Ovary (tissue), 9 donors: ENCODE data around the gene RUFY3. TPM values are rescaled to one million over a fixed set of nuclear protein-coding genes. Genes with fewer than 3 reads are reported as not detected.
"Not testable (repeated sequence)": the region's sequence is repeated elsewhere in the genome, so short reads cannot be mapped to it uniquely, and the experiment has no call there.

Experiments
- DNase-seq, 5 donors: peaks; one replicate each; pipeline ENCODE4 v3.0.0-alpha.2; 2019 to 2020
- H3K27ac ChIP-seq, 2 donors: fragments of 200-600 bp; one replicate each; pipeline versions ENCODE4 v1.5.1 to v1.8.0; 2019 to 2022
- H3K27me3 ChIP-seq: fragments of 200-600 bp; one replicate; pipeline ENCODE4 v1.8.0; 2022
- H3K36me3 ChIP-seq: fragments of 200-600 bp; sonication (generic); one replicate; pipeline ENCODE4 v1.5.1; 2019
- H3K4me1 ChIP-seq: one replicate; pipeline ENCODE4 v1.8.1; 2013; ENCODE audit warnings: mild to moderate bottlenecking, moderate library complexity; ENCODE audit not compliant: insufficient read depth
- H3K4me3 ChIP-seq: fragments of 200-600 bp; sonication (generic); one replicate; pipeline ENCODE4 v1.5.1; 2017
- H3K9me3 ChIP-seq, 2 donors: fragments of 200-600 bp in 1 of 2; sonication (generic) in 1 of 2; one replicate each; pipeline versions ENCODE4 v1.5.1 to v1.8.1; 2013 to 2019; ENCODE audit warnings: mild to moderate bottlenecking in 1 of 2, moderate library complexity in 1 of 2
- EP300 ChIP-seq: sonication (generic); formaldehyde crosslinking; IDR thresholded peaks from one replicate; pipeline ENCODE4 v1.6.1; 2017; ENCODE audit warnings: antibody characterized with exemption
- POLR2A ChIP-seq: fragments of 450-650 bp; IDR thresholded peaks from one replicate; pipeline ENCODE4 v1.6.1; 2017; ENCODE audit warnings: antibody characterized with exemption, mild to moderate bottlenecking, moderate library complexity
- WGBS, 3 donors: extraction: QIAGEN DNeasy Blood & Tissue Kit in 1 of 3; methylation state at CpG; one replicate each; pipeline versions ENCODE4 v1.1.5 to v1.1.7; 2013 to 2017; 5-methylcytosine and 5-hydroxymethylcytosine counted together
- intact Hi-C, 4 donors: fragments of 100-400 bp; cut with DNase I; formaldehyde crosslinking; loops; one replicate each; pipeline versions ENCODE4 v1.11.0 to v1.15.1; 2022 to 2023
- polyA plus RNA-seq, 2 donors: library from polyadenylated mRNA; stranded (reverse); fragments of 200-250 nt in 1 of 2; fragments of 350-450 nt in 1 of 2; fragmentation: Illumina TruSeq in 1 of 2; extraction: RNeasy Lipid Tissue Mini Kit (QIAGEN cat#74804) in 1 of 2; gene quantifications; one replicate each; pipeline ENCODE4 v1.2.3, GENCODE V29; 2013 to 2014
- total RNA-seq, 7 donors: library from RNA; depleted of rRNA in 2 of 7; stranded (reverse); fragments of >200 nt in 2 of 7; fragmentation: NEBNext Ultra II Directional in 3 of 7; extraction: Animal tissue kit (Norgen Biotek cat#: 25700) in 3 of 7; gene quantifications; one replicate each; pipeline versions ENCODE4 v1.1.0 to v1.2.4, GENCODE V29; 2016 to 2023
- TF ChIP-seq, protein P1 (sequence below), 3 donors: fragments of 450-650 bp in 2 of 3; fragments of 200-600 bp in 1 of 3; IDR thresholded peaks; one replicate each; pipeline versions ENCODE4 v1.5.1 to v1.8.0; 2016 to 2022; ENCODE audit warnings: antibody characterized with exemption in 3 of 3, mild to moderate bottlenecking in 1 of 3
- donor health status: DM: no; HTN: no; CAD: no; lungs with moderate emphysema.
- donor health status: DM: no; HTN: no; CAD: no.
- donor health status: Bipolar disorder and iron deficiency.
- donor health status: DM: yes; HTN: yes; CAD: no.
- donor health status: DM: no; HTN: no; CAD: no.
- donor health status: DM: yes; HTN: yes; CAD: no.

The RUFY3 gene
- total and polyA plus RNA-seq, 9 donors, result 35.2 to 84.0 (median 63.3) TPM

DNA sequence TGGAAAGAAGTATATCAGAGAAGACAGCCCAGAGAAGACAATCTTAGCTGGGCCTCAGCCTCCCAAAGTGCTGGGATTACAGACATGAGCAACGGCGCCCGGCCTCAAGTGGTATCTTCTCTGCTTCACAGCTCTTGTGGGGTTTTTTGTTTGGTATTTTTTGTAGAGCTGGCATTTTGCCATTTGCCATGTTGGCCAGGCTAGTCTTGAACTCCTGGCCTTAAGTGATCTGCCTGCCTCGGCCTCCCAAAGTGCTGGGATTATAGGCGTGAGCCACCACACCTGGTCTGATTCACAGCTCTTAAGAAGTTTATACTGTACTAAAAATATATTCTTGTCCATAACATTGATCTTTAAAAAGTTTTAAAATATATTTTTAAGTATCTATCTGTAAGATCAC, 21.1 kb upstream of the RUFY3 start:
- H3K27me3 ChIP-seq, result no peaks in the 10 kb centered on the region
- H3K36me3 ChIP-seq, result no peaks in the 10 kb centered on the region
- TF ChIP-seq, protein P1, sequence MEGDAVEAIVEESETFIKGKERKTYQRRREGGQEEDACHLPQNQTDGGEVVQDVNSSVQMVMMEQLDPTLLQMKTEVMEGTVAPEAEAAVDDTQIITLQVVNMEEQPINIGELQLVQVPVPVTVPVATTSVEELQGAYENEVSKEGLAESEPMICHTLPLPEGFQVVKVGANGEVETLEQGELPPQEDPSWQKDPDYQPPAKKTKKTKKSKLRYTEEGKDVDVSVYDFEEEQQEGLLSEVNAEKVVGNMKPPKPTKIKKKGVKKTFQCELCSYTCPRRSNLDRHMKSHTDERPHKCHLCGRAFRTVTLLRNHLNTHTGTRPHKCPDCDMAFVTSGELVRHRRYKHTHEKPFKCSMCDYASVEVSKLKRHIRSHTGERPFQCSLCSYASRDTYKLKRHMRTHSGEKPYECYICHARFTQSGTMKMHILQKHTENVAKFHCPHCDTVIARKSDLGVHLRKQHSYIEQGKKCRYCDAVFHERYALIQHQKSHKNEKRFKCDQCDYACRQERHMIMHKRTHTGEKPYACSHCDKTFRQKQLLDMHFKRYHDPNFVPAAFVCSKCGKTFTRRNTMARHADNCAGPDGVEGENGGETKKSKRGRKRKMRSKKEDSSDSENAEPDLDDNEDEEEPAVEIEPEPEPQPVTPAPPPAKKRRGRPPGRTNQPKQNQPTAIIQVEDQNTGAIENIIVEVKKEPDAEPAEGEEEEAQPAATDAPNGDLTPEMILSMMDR (IDR thresholded peaks at IDR 0.05), result no peak
- TF ChIP-seq EP300, result no peak
- no peak for TF ChIP-seq POLR2A
- WGBS, 3 donors, result 77 to 92% (median 84%) methylated on average over 5 of the region's 5 CpGs
- no peak overlapping the region for H3K27ac ChIP-seq
- H3K9me3 ChIP-seq, result no peaks in the 10 kb centered on the region
- H3K4me3 ChIP-seq, result no peak overlapping the region
- intact Hi-C loops, result loop anchor here in 1 of 4 donors (10.0 kb wide), 1 partner anchor 74 kb away; no protein-coding TSS in a partner anchor
- no peaks in the 10 kb centered on the region for H3K4me1 ChIP-seq
- no peak for DNase-seq

DNA sequence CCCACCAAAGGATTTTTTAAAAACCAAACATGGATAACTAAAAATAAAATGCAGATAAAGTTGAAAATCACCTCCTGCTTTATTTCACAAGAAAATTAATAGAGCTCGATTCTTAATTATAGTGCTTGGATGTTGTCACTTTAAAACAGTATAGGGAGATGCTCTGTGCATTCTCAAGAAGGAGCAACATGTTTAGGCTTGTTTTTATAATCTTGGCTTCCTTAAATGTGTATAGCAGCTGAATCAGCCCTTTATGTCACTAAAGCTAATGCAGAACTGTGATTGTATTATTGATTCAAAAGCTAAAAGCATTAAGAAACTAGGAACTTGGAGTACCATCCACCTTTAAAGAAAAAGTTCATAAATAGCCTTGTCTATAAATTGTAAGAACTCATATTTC, 20.5 kb upstream of the RUFY3 start:
- H3K4me3 ChIP-seq, result no peak overlapping the region
- intact Hi-C loops, result loop anchor here in 1 of 4 donors (10.0 kb wide), 1 partner anchor 74 kb away; no protein-coding TSS in a partner anchor
- H3K4me1 ChIP-seq, result peaks cover under 1% of the 10 kb centered on the region
- DNase-seq, result no peak
- 71 to 92% (median 75%) methylated on average over 1 of the region's 1 CpG for WGBS, 3 donors
- TF ChIP-seq, protein P1 (IDR thresholded peaks at IDR 0.05), result no peak
- TF ChIP-seq POLR2A (no peak), EP300 (no peak)
- H3K27me3 ChIP-seq, result no peaks in the 10 kb centered on the region
- H3K9me3 ChIP-seq, result no peaks in the 10 kb centered on the region
- no peaks in the 10 kb centered on the region for H3K36me3 ChIP-seq
- H3K27ac ChIP-seq, result no peak overlapping the region

DNA sequence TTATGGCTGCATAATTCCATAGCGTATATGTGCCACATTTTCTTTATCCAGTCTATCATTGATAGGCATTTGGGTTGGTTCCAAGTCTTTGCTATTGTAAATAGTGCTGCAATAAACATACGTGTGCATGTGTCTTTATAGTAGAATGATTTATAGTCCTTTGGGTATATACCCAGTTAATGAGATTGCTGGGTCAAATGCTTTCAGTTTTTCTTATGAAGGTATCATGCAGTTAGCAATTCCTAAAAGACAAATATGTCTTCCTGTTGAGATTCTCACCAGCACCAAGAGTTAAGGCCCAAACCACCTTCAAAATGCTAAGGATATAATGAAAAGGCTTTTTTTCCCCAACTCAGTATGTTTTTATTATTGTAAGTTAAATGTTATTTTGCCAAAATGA, 19.2 kb upstream of the RUFY3 start:
- H3K9me3 ChIP-seq, H3K27me3 ChIP-seq, H3K36me3 ChIP-seq, H3K27ac ChIP-seq, H3K4me1 ChIP-seq, DNase-seq, H3K4me3 ChIP-seq: not testable (repeated sequence)
- intact Hi-C loops, result loop anchor here in 1 of 4 donors (10.0 kb wide), 1 partner anchor 72 kb away; no protein-coding TSS in a partner anchor
- WGBS, 3 donors, result 67 to 89% (median 88%) methylated on average over 2 of the region's 2 CpGs

- Histone ChIP-seq H3K36me3 (no peaks in the 10 kb centered on the region), H3K27ac (peak overlapping the region; percentile 84 to 93), H3K4me3 (peak overlapping the region; percentile 95), H3K9me3 (no peaks in the 10 kb centered on the region), H3K4me1 (peaks cover 2% of the 10 kb centered on the region), H3K27me3 (no peaks in the 10 kb centered on the region)
- no peak for DNase-seq
- intact Hi-C loops, result loop anchor here in 1 of 4 donors (10.0 kb wide), 1 partner anchor 71 kb away; no protein-coding TSS in a partner anchor
- WGBS, 3 donors, result 2 to 4% (median 3%) methylated on average over 11 of the region's 11 CpGs
- no peak for TF ChIP-seq POLR2A
Measured at GRCh38 chr4:70703619-70704214, 18.0 kb upstream of the RUFY3 start.

DNA sequence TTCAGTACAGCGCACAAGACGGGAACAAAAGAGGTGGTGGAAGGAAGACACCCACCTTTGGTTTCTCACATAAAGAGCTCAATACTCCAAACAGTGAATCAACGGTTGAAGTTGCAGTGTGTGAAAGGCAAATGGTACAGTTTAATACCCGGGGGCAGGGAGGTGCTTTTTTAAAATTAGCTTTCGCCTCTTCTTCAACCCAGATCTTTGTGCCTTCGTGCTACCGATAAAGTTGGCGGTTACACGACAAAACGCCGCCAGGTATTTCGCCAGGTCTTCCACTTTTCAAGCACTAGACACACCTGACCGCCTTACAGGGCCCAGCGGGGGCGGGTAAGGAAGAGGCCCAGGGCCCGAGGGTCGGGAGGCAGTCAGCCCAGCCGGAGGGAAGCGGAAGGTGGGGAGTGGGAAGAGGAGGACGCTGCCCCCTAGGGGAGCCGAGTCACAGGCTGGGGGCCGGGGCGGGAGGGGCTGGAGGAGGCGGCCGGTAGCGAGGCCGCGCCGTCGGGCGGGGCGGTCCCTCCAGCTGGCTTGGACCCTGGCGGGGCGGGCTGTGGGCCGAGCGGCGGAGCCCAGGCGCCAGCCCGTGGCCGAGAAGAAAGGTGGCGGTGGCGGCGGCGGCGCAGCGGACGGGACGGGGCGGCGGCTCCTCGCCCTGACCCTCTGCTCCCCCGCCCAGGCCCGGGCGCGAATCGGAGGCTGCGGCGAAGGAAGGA, 17.4 kb upstream of the RUFY3 start:
- Histone ChIP-seq H3K9me3 (no peaks in the 10 kb centered on the region), H3K27me3 (no peaks in the 10 kb centered on the region), H3K4me3 (peak overlapping the region; percentile 95), H3K4me1 (peaks cover 2% of the 10 kb centered on the region), H3K36me3 (no peaks in the 10 kb centered on the region), H3K27ac (peak overlapping the region; percentile 84 to 93)
- peak; percentile 84 to 87 (median 85) for DNase-seq
- TF ChIP-seq POLR2A (peak; percentile 13), EP300 (no peak)
- TF ChIP-seq, protein P1 (IDR thresholded peaks at IDR 0.05), result peak in 1 of 3 donors; percentile 13
- intact Hi-C loops, result loop anchor here in 1 of 4 donors (10.0 kb wide), 1 partner anchor 70 kb away; no protein-coding TSS in a partner anchor
- 0 to 1% (median 0%) methylated on average over 48 to 58 of the region's 58 CpGs for WGBS, 3 donors
